COLO829 (cell line): ENCODE data around the gene C4BPA.

Experiments used
- DNase-seq: peaks from one replicate; pipeline ENCODE4 v3.0.0; 2012; ENCODE audit warnings: low spot score

Gene C4BPA

GRCh38 chr1:207191061-207191460 lies 87.0 kb downstream of the C4BPA start:
- no peak for DNase-seq

GRCh38 chr1:207191776-207192175 lies 87.7 kb downstream of the C4BPA start:
- no peak for DNase-seq

GRCh38 chr1:207194197-207194596 lies 90.2 kb downstream of the C4BPA start:
- no peak for DNase-seq
